AG04450 (cell line): Measurements from ENCODE around the gene SLC16A6. TPM values are rescaled to one million over a fixed set of nuclear protein-coding genes. Genes with fewer than 3 reads are reported as not detected.

ENCODE experiments used
- CTCF ChIA-PET: fragments of 300-600, 350-600 bp; formaldehyde crosslinking; extraction: SDS; loops from one replicate; lab custom pipeline; 2022; ENCODE audit warnings: antibody characterized with exemption, inconsistent platforms; lab: Charles Lee
- POLR2A ChIA-PET: fragments of 350-600 bp; formaldehyde crosslinking; extraction: SDS; loops from one replicate; lab custom pipeline; 2021; ENCODE audit warnings: antibody characterized with exemption, inconsistent platforms; lab: Yijun Ruan, JAX
- DNase-seq: peaks from one replicate; pipeline ENCODE4 v3.0.0-alpha.2; 2011; ENCODE audit warnings: low read depth, low spot score
- H3K27ac ChIP-seq: one replicate; pipeline ENCODE4 v1.5.1; 2012; ENCODE audit warnings: low read depth, low read length, control low read depth
- H3K27me3 ChIP-seq: one replicate; pipeline ENCODE4 v1.6.0; 2012; ENCODE audit warnings: low read length; ENCODE audit not compliant: control insufficient read depth, insufficient read depth
- H3K4me3 ChIP-seq: 2 replicates; pipeline ENCODE4 v1.5.1; 2011; ENCODE audit warnings: mild to moderate bottlenecking, low read depth, low read length, control low read depth
- H3K9me3 ChIP-seq: 2 replicates; pipeline ENCODE4 v1.5.1; 2012; ENCODE audit warnings: low read length; ENCODE audit not compliant: control insufficient read depth, insufficient read depth
- CTCF ChIP-seq: IDR thresholded peaks from 2 replicates; pipeline ENCODE4 v1.5.1; 2011; ENCODE audit warnings: low read depth, low read length, control low read depth, inconsistent platforms
- polyA plus RNA-seq: library from polyadenylated mRNA; depleted of rRNA; stranded (reverse); fragments of >200 nt; gene quantifications from 2 replicates; pipeline ENCODE4 v1.2.3, GENCODE V29; 2011

SLC16A6 gene
- polyA plus RNA-seq, 1 experiment, result 1.2 TPM

GRCh38 chr17:68248199-68248825 is 42.6 kb downstream of the SLC16A6 start:
- ChIA-PET POLR2A (interaction anchor here (1.0 to 1.9 kb wide), 6 partner anchors 10 to 253 kb away, joined by 3 to 6 read pairs (median 4); partner anchors contain the start of gene WIPI1), CTCF (interaction anchor here (0.7 to 2.7 kb wide), 8 partner anchors 43 to 237 kb away, joined by 3 to 9 read pairs (median 5); no protein-coding TSS in a partner anchor)

GRCh38 chr17:68247445-68248198 is 43.3 kb downstream of the SLC16A6 start, which contains the start of gene AMZ2:
Gene AMZ2, plus strand, starts transcription at chr17:68248043. Its CDS starts 2,145 bp downstream, at chr17:68250188.
- no peak for TF ChIP-seq CTCF
- POLR2A ChIA-PET, result interaction anchor here (0.6 to 1.9 kb wide), 8 partner anchors 10 to 252 kb away, joined by 3 to 10 read pairs (median 4); partner anchors contain the start of gene WIPI1
- no peaks in the 10 kb centered on the region; the same call in 1 of the 2 replicates for H3K9me3 ChIP-seq
- CTCF ChIA-PET, result interaction anchor here (0.6 to 2.7 kb wide), 6 partner anchors 43 to 576 kb away, joined by 3 to 7 read pairs (median 5); no protein-coding TSS in a partner anchor
- H3K4me3 ChIP-seq, result peak within 1 kb of the TSS; percentile 79
- peak; percentile 81 for DNase-seq
- peak within 1 kb of the TSS; percentile 89 for H3K27ac ChIP-seq
- H3K27me3 ChIP-seq, result no peaks in the 10 kb centered on the region

More at GRCh38 chr17:68248199-68248825, 42.6 kb downstream of the SLC16A6 start:
- Histone ChIP-seq H3K4me3 (peak overlapping the region; percentile 79), H3K27ac (peak overlapping the region; percentile 75), H3K9me3 (no peaks in the 10 kb centered on the region; the same call in 1 of the 2 replicates), H3K27me3 (no peaks in the 10 kb centered on the region)
- no peak for DNase-seq
- TF ChIP-seq CTCF, result no peak

GRCh38 chr17:68246271-68247028 is 44.5 kb downstream of the SLC16A6 start:
- Histone ChIP-seq H3K9me3 (no peaks in the 10 kb centered on the region; the same call in 1 of the 2 replicates), H3K27ac (no peak overlapping the region), H3K4me3 (no peak overlapping the region), H3K27me3 (no peaks in the 10 kb centered on the region)
- TF ChIP-seq CTCF, result no peak
- POLR2A ChIA-PET, result interaction anchor here (1.0 to 1.9 kb wide), 3 partner anchors 43 to 211 kb away, joined by 4 to 8 read pairs (median 6); partner anchors contain the start of gene WIPI1
- CTCF ChIA-PET, result interaction anchor here (0.6 to 2.7 kb wide), 4 partner anchors 21 to 577 kb away, joined by 3 to 10 read pairs (median 5); no protein-coding TSS in a partner anchor
- DNase-seq, result no peak

- TF ChIP-seq CTCF, result no peak
- Histone ChIP-seq H3K4me3 (no peak overlapping the region), H3K9me3 (no peaks in the 10 kb centered on the region), H3K27me3 (peaks cover 2% of the 10 kb centered on the region), H3K27ac (no peak overlapping the region)
- CTCF ChIA-PET, result no interaction called here
- POLR2A ChIA-PET, result no interaction called here
- no peak for DNase-seq
Observed at GRCh38 chr17:68239632-68240366, 51.1 kb downstream of the SLC16A6 start.
